ENCODE results near the gene ATXN3.

ATXN3 gene

DNA sequence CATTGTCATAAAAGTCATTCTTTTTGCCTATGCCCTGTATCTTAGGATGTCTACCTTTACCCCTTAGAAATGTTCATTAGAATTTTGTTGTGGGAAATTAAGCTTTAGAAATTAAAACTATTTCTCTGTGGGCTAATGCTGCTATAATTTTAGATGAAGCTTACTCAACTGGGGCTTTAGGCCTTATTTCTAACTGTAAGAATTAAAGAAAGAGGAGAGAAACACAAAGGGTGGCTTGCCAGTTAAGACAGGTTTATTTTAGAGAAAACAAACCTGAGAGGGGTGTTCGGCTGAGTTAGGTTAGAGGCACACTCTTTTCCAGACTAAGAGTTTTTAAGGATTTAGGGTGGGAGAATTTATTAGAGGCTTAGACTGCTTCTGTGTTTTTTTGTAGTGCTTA is 72.9 kb downstream of the ATXN3 start (continued):
- TF ChIP-seq, protein P1, sequence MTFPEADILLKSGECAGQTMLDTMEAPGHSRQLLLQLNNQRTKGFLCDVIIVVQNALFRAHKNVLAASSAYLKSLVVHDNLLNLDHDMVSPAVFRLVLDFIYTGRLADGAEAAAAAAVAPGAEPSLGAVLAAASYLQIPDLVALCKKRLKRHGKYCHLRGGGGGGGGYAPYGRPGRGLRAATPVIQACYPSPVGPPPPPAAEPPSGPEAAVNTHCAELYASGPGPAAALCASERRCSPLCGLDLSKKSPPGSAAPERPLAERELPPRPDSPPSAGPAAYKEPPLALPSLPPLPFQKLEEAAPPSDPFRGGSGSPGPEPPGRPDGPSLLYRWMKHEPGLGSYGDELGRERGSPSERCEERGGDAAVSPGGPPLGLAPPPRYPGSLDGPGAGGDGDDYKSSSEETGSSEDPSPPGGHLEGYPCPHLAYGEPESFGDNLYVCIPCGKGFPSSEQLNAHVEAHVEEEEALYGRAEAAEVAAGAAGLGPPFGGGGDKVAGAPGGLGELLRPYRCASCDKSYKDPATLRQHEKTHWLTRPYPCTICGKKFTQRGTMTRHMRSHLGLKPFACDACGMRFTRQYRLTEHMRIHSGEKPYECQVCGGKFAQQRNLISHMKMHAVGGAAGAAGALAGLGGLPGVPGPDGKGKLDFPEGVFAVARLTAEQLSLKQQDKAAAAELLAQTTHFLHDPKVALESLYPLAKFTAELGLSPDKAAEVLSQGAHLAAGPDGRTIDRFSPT (tag by site-specific recombination; IDR thresholded peaks at IDR 0.05), result no peak
- peak; percentile 39 for TF ChIP-seq ZNF510 (tag by site-specific recombination; IDR thresholded peaks at IDR 0.05; ENCODE audit: insufficient replicate concordance)

DNA sequence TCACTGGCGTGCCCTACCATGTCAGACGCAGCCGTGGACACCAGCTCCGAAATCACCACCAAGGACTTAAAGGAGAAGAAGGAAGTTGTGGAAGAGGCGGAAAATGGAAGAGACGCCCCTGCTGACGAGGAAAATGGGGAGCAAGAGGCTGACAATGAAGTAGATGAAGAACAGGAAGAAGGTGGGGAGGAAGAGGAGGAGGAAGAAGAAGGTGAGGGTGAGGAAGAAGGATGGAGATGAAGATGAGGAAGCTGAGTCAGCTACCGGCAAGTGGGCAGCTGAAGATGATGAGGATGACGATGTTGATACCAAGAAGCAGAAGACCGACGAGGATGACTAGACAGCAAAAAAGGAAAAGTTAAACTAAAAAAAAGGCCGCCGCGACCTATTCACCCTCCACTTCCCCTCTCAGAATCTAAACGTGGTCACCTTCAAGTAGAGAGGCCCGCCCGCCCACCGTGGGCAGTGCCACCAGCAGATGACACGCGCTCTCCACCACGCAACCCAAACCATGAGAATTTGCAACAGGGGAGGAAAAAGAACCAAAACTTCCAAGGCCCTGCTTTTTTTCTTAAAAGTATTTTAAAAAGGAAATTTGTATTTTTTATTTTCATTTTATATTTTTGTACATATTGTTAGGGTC is 79.7 kb downstream of the ATXN3 start:
- CTCF ChIA-PET, result interaction anchor here (0.6 kb wide), 1 partner anchor 8 kb away, joined by 3 read pairs; no protein-coding TSS in a partner anchor

DNA sequence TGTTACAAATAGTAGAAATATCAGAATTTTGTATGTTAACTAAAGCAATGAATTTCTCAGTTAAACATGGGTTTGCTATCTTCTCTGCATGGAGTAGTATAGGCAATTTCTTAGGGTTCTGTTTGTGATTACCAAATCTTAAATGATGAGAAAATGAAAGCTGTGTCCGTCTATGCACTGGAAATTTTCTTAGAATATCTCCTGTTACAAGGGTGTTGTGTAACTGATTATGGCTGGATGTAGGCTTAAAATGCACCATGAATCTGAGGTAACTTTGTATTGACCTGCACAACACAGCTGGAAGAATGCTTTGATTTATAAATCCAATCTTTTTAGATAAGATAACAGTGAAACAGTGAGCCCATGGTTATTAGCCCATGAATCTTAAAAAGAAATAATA is 84.3 kb downstream of the ATXN3 start:
- ChIA-PET CTCF (no interaction called here), POLR2A (interaction anchor here (1.0 kb wide), 1 partner anchor 13 kb away, joined by 4 read pairs; no protein-coding TSS in a partner anchor)
- Histone ChIP-seq H3K27ac (ENCODE audit: extremely low read depth, low read depth, low read length) (no peak overlapping the region), H3K9me3 (ENCODE audit: control insufficient read depth, insufficient read depth, low read depth, low read length) (no peaks in the 10 kb centered on the region), H3K4me1 (ENCODE audit: control insufficient read depth, insufficient read depth, low read length) (no peaks in the 10 kb centered on the region), H3K36me3 (ENCODE audit: control insufficient read depth in 2 of 2, insufficient read depth in 1 of 2, low read length in 2 of 2) (peaks cover 10 to 30% of the 10 kb centered on the region in 2 experiments), H3K4me3 (ENCODE audit: low read depth, low read length) (no peak overlapping the region)
- no peak for TF ChIP-seq ZSCAN23 (tag by site-specific recombination; IDR thresholded peaks at IDR 0.05)
- TF ChIP-seq ZNF112 (tag by site-specific recombination; IDR thresholded peaks at IDR 0.05), result no peak
- no peak for TF ChIP-seq ZNF510 (tag by site-specific recombination; IDR thresholded peaks at IDR 0.05; ENCODE audit: insufficient replicate concordance)

More for the DNA sequence above, 79.7 kb downstream of the ATXN3 start:
- no peak overlapping the region for H3K27ac ChIP-seq (ENCODE audit: extremely low read depth, low read depth, low read length)
- no peaks in the 10 kb centered on the region for H3K9me3 ChIP-seq (ENCODE audit: control insufficient read depth, insufficient read depth, low read depth, low read length)
- POLR2A ChIA-PET, result no interaction called here
- no peak overlapping the region for H3K4me3 ChIP-seq (ENCODE audit: low read depth, low read length)
- peaks cover 9 to 34% of the 10 kb centered on the region in 2 experiments for H3K36me3 ChIP-seq (ENCODE audit: control insufficient read depth in 2 of 2, insufficient read depth in 1 of 2, low read length in 2 of 2)
- TF ChIP-seq ZNF76 (tag by site-specific recombination; IDR thresholded peaks at IDR 0.05; ENCODE audit: borderline replicate concordance, low read depth), result no peak
- no peak for TF ChIP-seq ZNF791 (tag by site-specific recombination; IDR thresholded peaks at IDR 0.05)
- TF ChIP-seq ZNF48 (tag by site-specific recombination; IDR thresholded peaks at IDR 0.05), result no peak
- no peak for TF ChIP-seq GLIS2 (tag by site-specific recombination; IDR thresholded peaks at IDR 0.05)
- TF ChIP-seq, protein P2, sequence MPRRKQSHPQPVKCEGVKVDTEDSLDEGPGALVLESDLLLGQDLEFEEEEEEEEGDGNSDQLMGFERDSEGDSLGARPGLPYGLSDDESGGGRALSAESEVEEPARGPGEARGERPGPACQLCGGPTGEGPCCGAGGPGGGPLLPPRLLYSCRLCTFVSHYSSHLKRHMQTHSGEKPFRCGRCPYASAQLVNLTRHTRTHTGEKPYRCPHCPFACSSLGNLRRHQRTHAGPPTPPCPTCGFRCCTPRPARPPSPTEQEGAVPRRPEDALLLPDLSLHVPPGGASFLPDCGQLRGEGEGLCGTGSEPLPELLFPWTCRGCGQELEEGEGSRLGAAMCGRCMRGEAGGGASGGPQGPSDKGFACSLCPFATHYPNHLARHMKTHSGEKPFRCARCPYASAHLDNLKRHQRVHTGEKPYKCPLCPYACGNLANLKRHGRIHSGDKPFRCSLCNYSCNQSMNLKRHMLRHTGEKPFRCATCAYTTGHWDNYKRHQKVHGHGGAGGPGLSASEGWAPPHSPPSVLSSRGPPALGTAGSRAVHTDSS (tag by site-specific recombination; IDR thresholded peaks at IDR 0.05), result peak; percentile 91
- TF ChIP-seq ZNF354C (tag by site-specific recombination; IDR thresholded peaks at IDR 0.05; ENCODE audit: borderline replicate concordance, low read depth), result no peak
- TF ChIP-seq, protein P3, sequence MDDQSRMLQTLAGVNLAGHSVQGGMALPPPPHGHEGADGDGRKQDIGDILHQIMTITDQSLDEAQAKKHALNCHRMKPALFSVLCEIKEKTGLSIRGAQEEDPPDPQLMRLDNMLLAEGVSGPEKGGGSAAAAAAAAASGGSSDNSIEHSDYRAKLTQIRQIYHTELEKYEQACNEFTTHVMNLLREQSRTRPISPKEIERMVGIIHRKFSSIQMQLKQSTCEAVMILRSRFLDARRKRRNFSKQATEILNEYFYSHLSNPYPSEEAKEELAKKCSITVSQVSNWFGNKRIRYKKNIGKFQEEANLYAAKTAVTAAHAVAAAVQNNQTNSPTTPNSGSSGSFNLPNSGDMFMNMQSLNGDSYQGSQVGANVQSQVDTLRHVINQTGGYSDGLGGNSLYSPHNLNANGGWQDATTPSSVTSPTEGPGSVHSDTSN (CRISPR knock-in tag; IDR thresholded peaks at IDR 0.05), result no peak
- TF ChIP-seq, protein P4, sequence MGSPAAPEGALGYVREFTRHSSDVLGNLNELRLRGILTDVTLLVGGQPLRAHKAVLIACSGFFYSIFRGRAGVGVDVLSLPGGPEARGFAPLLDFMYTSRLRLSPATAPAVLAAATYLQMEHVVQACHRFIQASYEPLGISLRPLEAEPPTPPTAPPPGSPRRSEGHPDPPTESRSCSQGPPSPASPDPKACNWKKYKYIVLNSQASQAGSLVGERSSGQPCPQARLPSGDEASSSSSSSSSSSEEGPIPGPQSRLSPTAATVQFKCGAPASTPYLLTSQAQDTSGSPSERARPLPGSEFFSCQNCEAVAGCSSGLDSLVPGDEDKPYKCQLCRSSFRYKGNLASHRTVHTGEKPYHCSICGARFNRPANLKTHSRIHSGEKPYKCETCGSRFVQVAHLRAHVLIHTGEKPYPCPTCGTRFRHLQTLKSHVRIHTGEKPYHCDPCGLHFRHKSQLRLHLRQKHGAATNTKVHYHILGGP (tag by site-specific recombination; IDR thresholded peaks at IDR 0.05), result no peak
- no peaks in the 10 kb centered on the region for H3K4me1 ChIP-seq (ENCODE audit: control insufficient read depth, insufficient read depth, low read length)

DNA sequence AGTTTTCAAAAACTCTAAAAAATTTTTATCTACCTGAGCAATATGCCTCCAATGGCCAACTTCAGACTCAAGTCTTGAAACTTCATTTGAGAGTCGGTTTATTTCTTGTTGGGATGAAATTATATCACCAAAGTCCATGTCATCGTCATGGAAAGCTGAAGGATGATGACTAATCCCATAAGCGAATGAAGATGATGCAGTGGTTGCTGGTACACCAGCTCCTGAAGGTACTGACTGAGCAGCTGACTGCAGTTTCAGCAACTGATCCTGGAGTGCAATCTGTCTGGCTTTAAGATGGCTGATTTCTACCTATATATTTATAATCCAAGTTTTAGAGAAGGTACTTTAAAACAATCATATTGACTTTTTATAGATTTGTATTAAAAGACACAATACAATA is 84.9 kb downstream of the ATXN3 start:
- no peaks in the 10 kb centered on the region for H3K4me1 ChIP-seq (ENCODE audit: control insufficient read depth, insufficient read depth, low read length)
- H3K36me3 ChIP-seq (ENCODE audit: control insufficient read depth in 2 of 2, insufficient read depth in 1 of 2, low read length in 2 of 2), result peaks cover 11 to 35% of the 10 kb centered on the region in 2 experiments
- H3K27ac ChIP-seq (ENCODE audit: extremely low read depth, low read depth, low read length), result no peak overlapping the region
- POLR2A ChIA-PET, result no interaction called here
- CTCF ChIA-PET, result no interaction called here
- no peak overlapping the region for H3K4me3 ChIP-seq (ENCODE audit: low read depth, low read length)
- H3K9me3 ChIP-seq (ENCODE audit: control insufficient read depth, insufficient read depth, low read depth, low read length), result no peaks in the 10 kb centered on the region
- TF ChIP-seq, protein P5, sequence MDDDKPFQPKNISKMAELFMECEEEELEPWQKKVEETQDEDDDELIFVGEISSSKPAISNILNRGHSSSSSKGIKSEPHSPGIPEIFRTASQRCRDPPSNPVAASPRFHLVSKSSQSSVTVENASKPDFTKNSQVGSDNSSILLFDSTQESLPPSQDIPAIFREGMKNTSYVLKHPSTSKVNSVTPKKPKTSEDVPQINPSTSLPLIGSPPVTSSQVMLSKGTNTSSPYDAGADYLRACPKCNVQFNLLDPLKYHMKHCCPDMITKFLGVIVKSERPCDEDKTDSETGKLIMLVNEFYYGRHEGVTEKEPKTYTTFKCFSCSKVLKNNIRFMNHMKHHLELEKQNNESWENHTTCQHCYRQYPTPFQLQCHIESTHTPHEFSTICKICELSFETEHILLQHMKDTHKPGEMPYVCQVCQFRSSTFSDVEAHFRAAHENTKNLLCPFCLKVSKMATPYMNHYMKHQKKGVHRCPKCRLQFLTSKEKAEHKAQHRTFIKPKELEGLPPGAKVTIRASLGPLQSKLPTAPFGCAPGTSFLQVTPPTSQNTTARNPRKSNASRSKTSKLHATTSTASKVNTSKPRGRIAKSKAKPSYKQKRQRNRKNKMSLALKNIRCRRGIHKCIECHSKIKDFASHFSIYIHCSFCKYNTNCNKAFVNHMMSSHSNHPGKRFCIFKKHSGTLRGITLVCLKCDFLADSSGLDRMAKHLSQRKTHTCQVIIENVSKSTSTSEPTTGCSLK (tag by site-specific recombination; IDR thresholded peaks at IDR 0.05), result no peak
- TF ChIP-seq, protein P6, sequence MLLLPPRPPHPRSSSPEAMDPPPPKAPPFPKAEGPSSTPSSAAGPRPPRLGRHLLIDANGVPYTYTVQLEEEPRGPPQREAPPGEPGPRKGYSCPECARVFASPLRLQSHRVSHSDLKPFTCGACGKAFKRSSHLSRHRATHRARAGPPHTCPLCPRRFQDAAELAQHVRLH (tag by site-specific recombination; IDR thresholded peaks at IDR 0.05), result no peak
- no peak for TF ChIP-seq KLF7 (tag by site-specific recombination; IDR thresholded peaks at IDR 0.05; ENCODE audit: borderline replicate concordance)
- TF ChIP-seq ZNF239 (tag by site-specific recombination; IDR thresholded peaks at IDR 0.05), result no peak
- no peak for TF ChIP-seq ZEB2 (tag by site-specific recombination; IDR thresholded peaks at IDR 0.05)
- no peak for TF ChIP-seq GLIS2 (tag by site-specific recombination; IDR thresholded peaks at IDR 0.05)
